NCI-H2029 (cell line): Measurements from ENCODE around the gene GJB4.
"Not testable (repeated sequence)": the region's sequence is repeated elsewhere in the genome, so short reads cannot be mapped to it uniquely, and the experiment has no call there.

Source experiments
- DNase-seq: peaks from one replicate; lab custom pipeline; 2025; lab: John Stamatoyannopoulos, UW

The GJB4 gene

DNA sequence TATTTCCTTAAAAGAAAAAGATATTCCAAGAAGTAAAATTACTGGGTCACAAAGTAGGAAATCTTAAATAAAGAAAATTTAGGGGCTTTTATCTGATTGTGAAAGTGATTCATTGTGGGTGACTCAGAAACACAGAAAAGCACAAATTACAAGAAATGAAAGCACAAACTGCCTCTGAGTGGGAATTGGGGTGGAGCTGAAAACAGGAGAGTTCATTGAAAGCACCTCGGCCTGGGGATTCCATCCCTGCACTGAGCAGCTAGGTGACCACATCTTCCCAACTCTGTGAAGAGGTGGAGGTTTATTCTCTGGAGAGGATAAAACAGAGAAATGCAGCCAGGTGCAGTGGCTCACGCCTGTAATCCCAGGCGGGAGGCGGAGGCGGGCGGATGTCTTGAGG is 40.7 kb downstream of the GJB4 start:
- DNase-seq: no peak

DNA sequence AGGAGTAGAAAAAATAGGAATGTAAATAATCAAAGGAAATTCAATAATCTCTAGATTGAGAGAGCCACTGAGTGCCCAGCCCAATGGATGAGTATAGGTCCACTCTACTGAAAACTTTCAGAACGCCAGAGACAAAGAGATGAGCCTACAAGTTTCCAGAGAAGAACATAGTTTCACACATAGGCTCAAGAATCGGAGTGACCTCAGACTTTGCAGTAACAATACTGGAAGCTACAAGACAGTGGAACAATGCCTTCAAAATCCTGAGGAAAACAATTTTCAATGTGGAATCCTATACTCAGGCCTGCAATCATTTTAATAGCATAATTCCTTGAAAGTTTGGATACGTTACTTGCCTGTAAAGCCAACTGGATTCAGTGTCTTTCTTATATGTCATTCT is 44.2 kb downstream of the GJB4 start:
- DNase-seq: no peak

DNA sequence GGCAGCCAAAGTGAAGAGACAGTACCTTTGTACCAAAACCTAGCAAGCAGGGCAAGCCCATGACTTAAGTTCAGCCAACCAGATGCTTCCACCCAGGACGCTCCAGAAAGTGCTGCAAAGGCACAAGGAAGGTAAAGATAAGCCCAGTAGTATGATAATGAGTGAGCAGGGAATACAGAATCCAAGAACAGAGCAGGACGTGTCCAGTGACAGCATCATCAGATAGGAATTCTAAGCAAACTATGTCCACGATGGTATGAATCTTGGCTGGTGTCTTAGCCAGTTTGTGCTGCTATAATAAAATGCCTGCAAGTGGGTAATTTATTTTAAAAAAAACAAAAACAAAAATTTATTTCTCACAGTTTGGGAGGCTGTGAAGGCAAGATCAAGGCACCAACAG is 46.9 kb downstream of the GJB4 start:
- DNase-seq: no peak

- DNase-seq: no peak
Observed at GRCh38 chr1:34808051-34808810, 48.7 kb downstream of the GJB4 start.

GRCh38 chr1:34810781-34811180 is 51.2 kb downstream of the GJB4 start:
- DNase-seq: not testable (repeated sequence)
